CD4-positive, alpha-beta memory T cell (primary cell): ENCODE results near the gene IL1RL2. TPM values are rescaled to one million over a fixed set of nuclear protein-coding genes. Genes with fewer than 3 reads are reported as not detected.
A peak's percentile ranks its signal among the peaks of the same experiment; 100 is the strongest.

Experiments used
- CTCF ChIA-PET: fragments of 350-600 bp; sonication (Branson Sonifier 250); formaldehyde crosslinking; loops from one replicate; lab custom pipeline; 2021; ENCODE audit warnings: inconsistent platforms; ENCODE audit not compliant: partially characterized antibody; lab: Charles Lee
- POLR2A ChIA-PET: fragments of 350-600 bp; sonication (Branson Sonifier 250); formaldehyde crosslinking; loops from one replicate; lab custom pipeline; 2021; ENCODE audit not compliant: partially characterized antibody; lab: Charles Lee
- DNase-seq, 5 donors: peaks; one replicate each; pipeline versions ENCODE4 v3.0.0 to v3.0.0-alpha.2; 2020 to 2022; ENCODE audit warnings: mixed read lengths in 1 of 5
- H3K27ac ChIP-seq: one replicate; pipeline ENCODE4 v1.7.0; 2013; ENCODE audit warnings: low read depth, low read length
- H3K27me3 ChIP-seq: 2 replicates; pipeline ENCODE4 v1.7.0; 2013; ENCODE audit warnings: mild to moderate bottlenecking, low read length, moderate library complexity; ENCODE audit not compliant: insufficient read depth
- H3K36me3 ChIP-seq: 2 replicates; pipeline ENCODE4 v1.7.0; 2013; ENCODE audit warnings: mild to moderate bottlenecking, low read length, moderate library complexity; ENCODE audit not compliant: insufficient read depth
- H3K4me1 ChIP-seq: 2 replicates; pipeline ENCODE4 v1.7.0; 2013; ENCODE audit warnings: mild to moderate bottlenecking, low read length, moderate library complexity; ENCODE audit not compliant: insufficient read depth
- H3K4me3 ChIP-seq, 2 donors: one replicate each; pipeline ENCODE4 v1.7.0; 2013; ENCODE audit warnings: low read length in 2 of 2, mild to moderate bottlenecking in 1 of 2
- H3K9me3 ChIP-seq, 2 donors: one replicate each; pipeline ENCODE4 v1.7.0; 2013; ENCODE audit warnings: low read length in 2 of 2, control low read depth in 1 of 2; ENCODE audit not compliant: control insufficient read depth in 1 of 2
- H3K27ac Mint-ChIP-seq, 7 donors: one replicate each; pipeline ENCODE4 v1.8.0; 2020 to 2021; ENCODE audit warnings: mixed read lengths in 7 of 7, mild to moderate bottlenecking in 6 of 7, inconsistent platforms in 3 of 7, moderate library complexity in 3 of 7
- H3K27me3 Mint-ChIP-seq, 2 donors: one replicate each; pipeline ENCODE4 v1.8.0; 2020 to 2021; ENCODE audit warnings: mixed read lengths in 2 of 2
- H3K36me3 Mint-ChIP-seq, 2 donors: one replicate each; pipeline ENCODE4 v1.8.0; 2020 to 2021; ENCODE audit warnings: mixed read lengths in 2 of 2, inconsistent platforms in 1 of 2, mild to moderate bottlenecking in 1 of 2
- H3K4me1 Mint-ChIP-seq, 4 donors: one replicate each; pipeline ENCODE4 v1.8.0; 2020 to 2021; ENCODE audit warnings: mixed read lengths in 4 of 4, mild to moderate bottlenecking in 1 of 4
- H3K4me3 Mint-ChIP-seq, 8 donors: one replicate each; pipeline ENCODE4 v1.8.0; 2020 to 2021; ENCODE audit warnings: mixed read lengths in 8 of 8, mild to moderate bottlenecking in 7 of 8, moderate library complexity in 6 of 8, inconsistent platforms in 3 of 8
- H3K9me3 Mint-ChIP-seq, 8 donors: one replicate each; pipeline ENCODE4 v1.8.0; 2020 to 2021; ENCODE audit warnings: mixed read lengths in 8 of 8, mild to moderate bottlenecking in 5 of 8, inconsistent platforms in 3 of 8, moderate library complexity in 1 of 8
- intact Hi-C: fragments of 100-400 bp; cut with micrococcal nuclease; formaldehyde crosslinking; loops from one replicate; pipeline ENCODE4 v1.15.1; 2023
- polyA plus RNA-seq, 2 donors: library from polyadenylated mRNA; unstranded; fragments of 300-500 nt; fragmentation: Illumina TruSeq; gene quantifications; one replicate each; pipeline ENCODE4 v1.2.3, GENCODE V29; 2021
- total RNA-seq, 2 experiments: library from RNA; stranded (reverse); gene quantifications; one replicate each; pipeline ENCODE4 v1.2.3, GENCODE V29; 2021

IL1RL2 gene
- total and polyA plus RNA-seq, 4 experiments from 2014 or later = 0.23 TPM; not detected in 3

- no peaks in the 10 kb centered on the region for H3K9me3 Mint-ChIP-seq
- Histone ChIP-seq H3K36me3 (no peaks in the 10 kb centered on the region), H3K9me3 (no peaks in the 10 kb centered on the region), H3K4me1 (no peaks in the 10 kb centered on the region), H3K27me3 (no peaks in the 10 kb centered on the region), H3K27ac (no peak overlapping the region), H3K4me3 (no peak overlapping the region)
- no peaks in the 10 kb centered on the region for H3K36me3 Mint-ChIP-seq
- no peak for DNase-seq
- CTCF ChIA-PET = interaction anchor here (0.9 kb wide), 1 partner anchor 8 kb away, joined by 5 read pairs; the partner anchor contains the start of gene IL1RL2
- H3K4me3 Mint-ChIP-seq = no peak overlapping the region
- peaks cover under 1 to 9% of the 10 kb centered on the region in 2 donors for H3K27me3 Mint-ChIP-seq
- peaks cover 0 to 2% (median under 1%) of the 10 kb centered on the region in 4 donors for H3K4me1 Mint-ChIP-seq
- intact Hi-C loops = no loop called here
- H3K27ac Mint-ChIP-seq = peak overlapping the region in 1 of 7 donors; percentile 4
- POLR2A ChIA-PET = interaction anchor here (0.6 kb wide), 1 partner anchor 986 kb away, joined by 3 read pairs; no protein-coding TSS in a partner anchor
These were observed 8.9 kb upstream of the IL1RL2 start for GRCh38 chr2:102177814-102178478.

- ChIA-PET POLR2A (no interaction called here), CTCF (no interaction called here)
- H3K4me3 Mint-ChIP-seq = no peak overlapping the region
- H3K4me1 ChIP-seq = no peaks in the 10 kb centered on the region
- H3K36me3 ChIP-seq = no peaks in the 10 kb centered on the region
- H3K27me3 ChIP-seq = no peaks in the 10 kb centered on the region
- peaks cover 0 to 2% (median 0%) of the 10 kb centered on the region in 4 donors for H3K4me1 Mint-ChIP-seq
- DNase-seq = no peak
- no peaks in the 10 kb centered on the region for H3K36me3 Mint-ChIP-seq
- H3K4me3 ChIP-seq = no peak overlapping the region
- intact Hi-C loops = no loop called here
- no peaks in the 10 kb centered on the region for H3K9me3 ChIP-seq
- no peak overlapping the region for H3K27ac ChIP-seq
- H3K27ac Mint-ChIP-seq = peak overlapping the region in 1 of 7 donors; percentile 49
- H3K27me3 Mint-ChIP-seq = peaks cover 0 to 9% of the 10 kb centered on the region in 2 donors
- no peaks in the 10 kb centered on the region for H3K9me3 Mint-ChIP-seq
These were observed 7.8 kb upstream of the IL1RL2 start for GRCh38 chr2:102179061-102179460.

DNA sequence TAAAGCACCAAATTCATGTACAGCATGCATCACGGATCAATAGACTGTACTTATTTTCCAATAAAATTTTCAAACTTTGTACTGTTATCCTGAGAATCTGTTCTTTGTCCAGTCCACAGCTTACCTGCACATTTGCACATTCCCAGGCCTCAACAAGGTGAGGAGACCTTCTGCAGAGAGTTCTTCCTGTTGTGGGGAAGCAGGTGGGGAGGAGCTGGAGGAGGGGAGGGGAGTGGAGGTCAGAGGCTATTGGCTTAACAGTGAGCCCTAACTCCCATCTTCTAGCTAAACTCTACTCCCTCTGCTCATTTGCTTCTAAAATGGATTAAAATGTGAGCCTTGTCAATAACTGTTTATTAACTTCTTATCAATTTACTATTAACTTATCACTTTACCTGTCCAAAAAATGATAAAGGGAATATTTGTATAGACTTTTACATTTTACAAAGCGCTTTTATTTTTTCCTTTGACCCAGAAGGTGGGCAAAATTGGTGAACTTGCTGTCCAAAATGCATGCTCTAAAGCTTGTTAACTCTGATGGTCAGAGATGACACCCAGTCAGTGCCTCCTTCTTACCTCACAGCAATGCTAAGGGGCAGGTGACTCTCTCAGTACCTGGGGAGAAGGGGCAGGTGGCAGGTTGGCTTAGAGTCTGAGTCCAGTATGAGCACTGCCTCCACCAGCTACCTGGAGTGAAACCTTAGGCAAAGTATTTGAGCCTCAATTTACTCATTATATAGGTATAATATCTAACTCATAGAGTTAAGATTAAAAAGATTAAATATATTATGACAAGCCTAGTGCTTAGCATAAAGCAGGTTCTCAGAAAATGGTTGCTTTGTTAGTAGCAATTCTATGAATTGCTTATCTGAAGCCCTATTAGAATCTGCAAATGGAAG, 6.8 kb upstream of the IL1RL2 start:
- Mint-ChIP-seq H3K36me3 (no peaks in the 10 kb centered on the region), H3K4me3 (no peak overlapping the region), H3K27ac (peak overlapping the region in 1 of 7 donors; percentile 62), H3K9me3 (no peaks in the 10 kb centered on the region), H3K4me1 (peaks cover 0 to 3% (median 2%) of the 10 kb centered on the region in 4 donors), H3K27me3 (peaks cover 0 to 9% of the 10 kb centered on the region in 2 donors)
- Histone ChIP-seq H3K4me3 (no peak overlapping the region), H3K36me3 (no peaks in the 10 kb centered on the region), H3K4me1 (peaks cover 4% of the 10 kb centered on the region), H3K9me3 (no peaks in the 10 kb centered on the region), H3K27ac (no peak overlapping the region), H3K27me3 (no peaks in the 10 kb centered on the region)
- ChIA-PET POLR2A (no interaction called here), CTCF (interaction anchor here (0.6 to 1.1 kb wide), 2 partner anchors 61 to 160 kb away, joined by 3 read pairs; no protein-coding TSS in a partner anchor)
- no peak for DNase-seq
- intact Hi-C loops = no loop called here

DNA sequence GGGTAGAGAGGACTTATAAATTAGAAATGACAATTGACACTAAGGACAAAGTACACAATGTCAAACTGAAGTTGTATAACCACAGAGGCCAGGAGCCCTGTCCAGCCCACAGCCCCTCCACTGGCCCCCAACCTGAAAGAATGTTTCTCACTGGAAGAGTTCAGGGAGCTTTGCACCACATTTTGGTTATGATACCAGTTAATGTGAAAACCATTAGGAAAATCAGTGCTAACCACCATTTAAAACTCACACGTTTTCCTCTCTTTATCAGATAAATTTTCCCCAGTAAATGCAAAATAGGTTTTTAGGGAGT, 6.2 kb upstream of the IL1RL2 start:
- H3K4me1 Mint-ChIP-seq = peaks cover 3 to 9% (median 7%) of the 10 kb centered on the region in 4 donors
- H3K36me3 Mint-ChIP-seq = no peaks in the 10 kb centered on the region
- H3K9me3 Mint-ChIP-seq = no peaks in the 10 kb centered on the region
- H3K4me3 Mint-ChIP-seq = no peak overlapping the region
- peak overlapping the region in 1 of 7 donors; percentile 62 for H3K27ac Mint-ChIP-seq
- CTCF ChIA-PET = interaction anchor here (0.6 to 1.1 kb wide), 2 partner anchors 159 to 160 kb away, joined by 3 to 5 read pairs; no protein-coding TSS in a partner anchor
- DNase-seq = no peak
- no peak overlapping the region for H3K4me3 ChIP-seq
- H3K4me1 ChIP-seq = peaks cover 9% of the 10 kb centered on the region
- no peaks in the 10 kb centered on the region for H3K27me3 ChIP-seq
- no peaks in the 10 kb centered on the region for H3K36me3 ChIP-seq
- H3K9me3 ChIP-seq = no peaks in the 10 kb centered on the region
- POLR2A ChIA-PET = no interaction called here
- intact Hi-C loops = no loop called here
- no peak overlapping the region for H3K27ac ChIP-seq
- H3K27me3 Mint-ChIP-seq = peaks cover 0 to 9% of the 10 kb centered on the region in 2 donors

GRCh38 chr2:102181376-102181775, 5.4 kb upstream of the IL1RL2 start:
- no peaks in the 10 kb centered on the region for H3K9me3 Mint-ChIP-seq
- no peak overlapping the region for H3K4me3 Mint-ChIP-seq
- POLR2A ChIA-PET = no interaction called here
- H3K27me3 Mint-ChIP-seq = peaks cover 0 to 9% of the 10 kb centered on the region in 2 donors
- no peaks in the 10 kb centered on the region for H3K9me3 ChIP-seq
- H3K36me3 ChIP-seq = no peaks in the 10 kb centered on the region
- H3K4me1 ChIP-seq = peaks cover 9% of the 10 kb centered on the region
- no peak for DNase-seq
- H3K27ac Mint-ChIP-seq = no peak overlapping the region
- peaks cover 4 to 12% (median 8%) of the 10 kb centered on the region in 4 donors for H3K4me1 Mint-ChIP-seq
- H3K36me3 Mint-ChIP-seq = no peaks in the 10 kb centered on the region
- H3K4me3 ChIP-seq = no peak overlapping the region
- no peaks in the 10 kb centered on the region for H3K27me3 ChIP-seq
- intact Hi-C loops = no loop called here
- H3K27ac ChIP-seq = no peak overlapping the region
- CTCF ChIA-PET = interaction anchor here (0.6 to 0.9 kb wide), 2 partner anchors 59 to 160 kb away, joined by 3 to 5 read pairs; no protein-coding TSS in a partner anchor

GRCh38 chr2:102181919-102182635, 4.7 kb upstream of the IL1RL2 start:
- Histone ChIP-seq H3K4me3 (no peak overlapping the region), H3K27me3 (no peaks in the 10 kb centered on the region), H3K27ac (no peak overlapping the region), H3K36me3 (no peaks in the 10 kb centered on the region), H3K4me1 (peaks cover 9% of the 10 kb centered on the region), H3K9me3 (no peaks in the 10 kb centered on the region)
- CTCF ChIA-PET = interaction anchor here (0.9 kb wide), 1 partner anchor 58 kb away, joined by 3 read pairs; no protein-coding TSS in a partner anchor
- Mint-ChIP-seq H3K36me3 (no peaks in the 10 kb centered on the region), H3K27ac (no peak overlapping the region), H3K4me3 (no peak overlapping the region), H3K27me3 (peaks cover 0 to 9% of the 10 kb centered on the region in 2 donors), H3K4me1 (peaks cover 5 to 14% (median 9%) of the 10 kb centered on the region in 4 donors), H3K9me3 (no peaks in the 10 kb centered on the region)
- intact Hi-C loops = no loop called here
- no peak for DNase-seq
- POLR2A ChIA-PET = no interaction called here
